HUES48 (cell line): ENCODE data around the gene FOXO3.
"Not testable (repeated sequence)": the region's sequence is repeated elsewhere in the genome, so short reads cannot be mapped to it uniquely, and the experiment has no call there.

ENCODE experiments used
- H3K27ac ChIP-seq: one replicate; pipeline ENCODE4 v1.7.0; 2013; ENCODE audit warnings: low read depth, low read length, inconsistent platforms
- H3K27me3 ChIP-seq: 2 replicates; pipeline ENCODE4 v1.6.1; 2013; ENCODE audit warnings: mild to moderate bottlenecking, low read length; ENCODE audit not compliant: control insufficient read depth, insufficient read depth
- H3K36me3 ChIP-seq: 2 replicates; pipeline ENCODE4 v1.6.1; 2013; ENCODE audit warnings: low read length; ENCODE audit not compliant: control insufficient read depth, insufficient read depth
- H3K4me1 ChIP-seq: 2 replicates; pipeline ENCODE4 v1.6.1; 2013; ENCODE audit warnings: mild to moderate bottlenecking, low read length; ENCODE audit not compliant: control insufficient read depth, insufficient read depth
- H3K4me3 ChIP-seq: 2 replicates; pipeline ENCODE4 v1.5.1; 2013; ENCODE audit warnings: mild to moderate bottlenecking, low read depth, low read length
- H3K9ac ChIP-seq: 2 replicates; pipeline ENCODE4 v1.6.1; 2013; ENCODE audit warnings: mild to moderate bottlenecking, low read depth, low read length, moderate library complexity
- H3K9me3 ChIP-seq: 2 replicates; pipeline ENCODE4 v1.6.1; 2013; ENCODE audit warnings: low read length; ENCODE audit not compliant: control insufficient read depth, insufficient read depth

Gene FOXO3

GRCh38 chr6:108675226-108676200 is 114.8 kb downstream of the FOXO3 start:
- Histone ChIP-seq H3K36me3 (no peaks in the 10 kb centered on the region), H3K27me3 (no peaks in the 10 kb centered on the region), H3K4me1 (peaks cover 22% of the 10 kb centered on the region), H3K9me3 (no peaks in the 10 kb centered on the region), H3K27ac (no peak overlapping the region), H3K9ac (no peak overlapping the region), H3K4me3 (no peak overlapping the region)

DNA sequence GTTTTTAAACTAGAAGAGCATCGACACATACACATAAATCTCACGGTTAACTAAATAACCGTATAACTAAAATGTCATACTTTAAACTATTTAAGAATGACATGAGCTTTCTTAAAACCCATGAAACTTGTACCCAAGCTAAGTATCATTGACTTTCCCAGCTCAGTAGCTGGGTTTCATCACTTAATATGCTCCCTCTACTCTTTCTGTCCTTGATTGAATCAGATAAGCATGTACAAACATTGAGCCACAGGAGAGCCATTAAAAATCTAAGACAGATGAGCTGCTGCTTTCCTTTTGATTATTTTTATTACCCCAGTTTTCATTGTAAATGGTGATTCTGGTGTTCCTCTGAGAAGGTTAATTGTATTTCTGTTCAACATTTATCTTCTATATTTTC is 115.8 kb downstream of the FOXO3 start:
- Histone ChIP-seq H3K27ac (no peak overlapping the region), H3K4me1 (peaks cover 12% of the 10 kb centered on the region), H3K4me3 (no peak overlapping the region), H3K36me3 (no peaks in the 10 kb centered on the region), H3K9ac (no peak overlapping the region), H3K9me3 (no peaks in the 10 kb centered on the region), H3K27me3 (no peaks in the 10 kb centered on the region)

- Histone ChIP-seq H3K27ac (no peak overlapping the region), H3K9me3 (no peaks in the 10 kb centered on the region), H3K9ac (no peak overlapping the region), H3K4me3 (no peak overlapping the region), H3K4me1 (peaks cover 4% of the 10 kb centered on the region; the same call in 1 of the 2 replicates), H3K36me3 (no peaks in the 10 kb centered on the region), H3K27me3 (no peaks in the 10 kb centered on the region)
These were observed 116.6 kb downstream of the FOXO3 start for GRCh38 chr6:108677357-108677756.

DNA sequence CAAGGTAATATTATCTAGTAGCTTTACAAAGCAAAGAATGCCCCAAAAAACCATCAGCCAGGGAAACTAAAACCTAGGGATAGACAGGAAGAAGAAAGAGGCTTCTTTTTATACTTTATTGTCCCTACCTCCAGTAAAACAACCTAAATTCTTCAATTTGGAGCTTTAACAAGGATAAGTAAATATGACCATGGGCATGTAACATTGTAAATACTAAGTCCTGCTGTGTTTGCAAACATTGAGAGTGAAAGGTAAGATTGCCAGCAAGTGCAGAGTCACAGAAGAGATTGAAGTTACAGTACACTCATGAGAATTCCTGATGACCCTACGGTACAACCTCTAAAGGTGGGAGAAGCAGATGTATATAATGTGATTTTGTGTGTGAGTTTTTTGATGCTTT is 117.2 kb downstream of the FOXO3 start:
- H3K27me3 ChIP-seq = no peaks in the 10 kb centered on the region
- no peaks in the 10 kb centered on the region for H3K9me3 ChIP-seq
- H3K27ac ChIP-seq = no peak overlapping the region
- no peak overlapping the region for H3K4me3 ChIP-seq
- no peak overlapping the region for H3K9ac ChIP-seq
- H3K36me3 ChIP-seq = no peaks in the 10 kb centered on the region
- no peaks in the 10 kb centered on the region for H3K4me1 ChIP-seq

DNA sequence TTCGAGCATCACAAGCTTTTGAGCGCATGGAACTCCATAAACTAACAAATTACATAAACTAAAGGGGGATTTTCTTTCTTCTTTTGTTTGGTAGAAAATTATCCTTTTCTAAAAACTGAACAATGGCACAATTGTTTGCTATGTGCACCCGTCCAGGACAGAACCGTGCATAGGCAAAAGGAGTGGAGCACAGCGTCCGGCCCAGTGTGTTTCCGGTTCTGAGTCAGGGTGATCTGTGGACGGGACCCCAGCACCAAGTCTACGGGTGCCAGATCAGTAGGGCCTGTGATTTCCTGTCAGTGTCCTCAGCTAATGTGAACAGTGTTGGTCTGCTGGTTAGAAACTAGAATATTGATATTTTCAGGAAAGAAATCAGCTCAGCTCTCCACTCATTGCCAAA is 119.6 kb downstream of the FOXO3 start:
- not testable (repeated sequence) for H3K27ac ChIP-seq

DNA sequence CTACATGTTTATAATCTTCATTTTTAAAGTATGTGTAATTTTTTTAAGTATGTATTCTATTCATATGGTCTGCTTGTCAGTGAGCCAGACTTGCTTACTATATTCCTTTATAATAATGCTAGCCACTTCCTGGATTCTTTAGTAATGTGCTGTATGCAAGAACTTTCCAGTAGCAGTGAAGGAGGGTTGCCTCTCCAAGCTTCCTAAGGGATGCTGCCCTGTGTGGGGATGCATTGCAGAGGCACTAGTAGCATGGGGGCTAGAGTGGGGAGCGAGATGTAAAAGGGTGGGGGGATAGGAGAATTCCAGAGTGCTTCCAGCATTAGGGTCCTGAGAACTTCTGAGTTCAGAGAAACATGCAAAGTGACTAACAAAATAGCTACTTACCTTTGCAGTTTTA is 121.0 kb downstream of the FOXO3 start:
- not testable (repeated sequence) for H3K9ac ChIP-seq, H3K4me1 ChIP-seq, H3K4me3 ChIP-seq, H3K36me3 ChIP-seq, H3K9me3 ChIP-seq, H3K27ac ChIP-seq, H3K27me3 ChIP-seq

More for the DNA sequence above, 119.6 kb downstream of the FOXO3 start:
- not testable (repeated sequence) for H3K9me3 ChIP-seq, H3K9ac ChIP-seq, H3K4me3 ChIP-seq, H3K36me3 ChIP-seq, H3K27me3 ChIP-seq, H3K4me1 ChIP-seq

DNA sequence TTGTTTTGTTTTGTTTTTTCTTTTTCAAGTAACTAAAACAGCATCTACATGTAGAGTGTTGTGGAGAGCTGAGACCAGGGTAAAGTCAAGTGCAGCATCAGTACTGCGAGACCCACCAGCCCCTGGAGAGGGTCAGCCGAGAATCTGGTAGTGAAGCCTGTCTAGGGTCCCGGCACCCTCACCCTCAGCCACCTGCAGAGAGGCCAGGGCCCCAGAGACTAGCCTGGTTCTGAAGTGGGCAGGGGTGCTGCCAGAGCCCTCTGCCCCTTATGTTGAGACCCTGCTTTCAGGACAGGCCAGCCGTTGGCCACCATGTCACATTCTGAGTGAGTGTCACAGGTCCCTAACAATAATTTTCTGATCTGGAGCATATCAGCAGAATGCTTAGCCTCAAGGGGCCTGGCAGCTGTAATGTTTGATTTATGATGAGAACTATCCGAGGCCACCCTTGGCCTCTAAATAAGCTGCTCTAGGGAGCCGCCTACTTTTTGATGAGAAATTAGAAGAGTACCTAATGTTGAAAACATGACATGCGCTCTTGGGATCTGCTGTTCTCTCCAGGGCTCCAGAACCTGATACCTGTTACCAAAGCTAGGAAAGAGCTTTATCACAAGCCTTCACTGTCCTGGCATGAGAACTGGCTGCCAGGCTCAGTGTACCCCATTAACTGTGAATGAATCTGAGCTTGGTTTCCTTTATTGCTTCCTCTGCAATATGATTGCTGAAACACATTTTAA is 121.8 kb downstream of the FOXO3 start:
- H3K27ac ChIP-seq, H3K4me1 ChIP-seq, H3K36me3 ChIP-seq, H3K9me3 ChIP-seq, H3K4me3 ChIP-seq, H3K27me3 ChIP-seq, H3K9ac ChIP-seq: not testable (repeated sequence)

GRCh38 chr6:108683976-108684375 is 123.3 kb downstream of the FOXO3 start:
- H3K9ac ChIP-seq, H3K27ac ChIP-seq, H3K4me3 ChIP-seq, H3K9me3 ChIP-seq, H3K27me3 ChIP-seq, H3K36me3 ChIP-seq, H3K4me1 ChIP-seq: not testable (repeated sequence)

DNA sequence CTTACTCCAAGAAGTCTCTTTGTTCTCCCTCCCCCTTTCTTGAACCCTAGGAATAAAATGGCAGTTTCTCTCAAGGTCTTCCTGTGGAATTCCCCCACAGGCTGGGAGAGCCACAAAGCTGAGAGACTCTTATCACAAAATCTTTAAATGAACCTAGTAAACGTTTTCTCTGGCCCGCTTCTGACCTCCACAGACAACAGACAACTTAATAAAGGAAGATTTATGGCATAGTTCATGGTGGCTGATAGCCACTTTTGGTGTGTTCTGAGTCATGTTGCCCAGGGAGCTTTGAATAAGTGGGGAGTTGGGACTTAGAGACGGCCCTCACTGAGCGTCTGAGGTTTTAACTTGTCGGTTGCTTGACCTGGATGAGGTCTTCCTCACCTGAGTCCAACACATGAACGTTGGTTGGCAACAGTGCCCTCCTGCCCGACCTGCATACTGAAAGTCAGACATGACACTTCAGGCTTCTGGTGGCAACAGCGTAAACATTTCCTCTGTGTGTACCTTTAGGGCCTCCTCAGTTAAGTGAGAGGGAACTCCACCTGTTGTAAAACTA is 124.1 kb downstream of the FOXO3 start:
- no peak overlapping the region for H3K4me3 ChIP-seq
- H3K4me1 ChIP-seq = no peaks in the 10 kb centered on the region
- no peaks in the 10 kb centered on the region for H3K36me3 ChIP-seq
- H3K27ac ChIP-seq = no peak overlapping the region
- no peaks in the 10 kb centered on the region for H3K27me3 ChIP-seq
- H3K9me3 ChIP-seq = no peaks in the 10 kb centered on the region
- no peak overlapping the region for H3K9ac ChIP-seq

DNA sequence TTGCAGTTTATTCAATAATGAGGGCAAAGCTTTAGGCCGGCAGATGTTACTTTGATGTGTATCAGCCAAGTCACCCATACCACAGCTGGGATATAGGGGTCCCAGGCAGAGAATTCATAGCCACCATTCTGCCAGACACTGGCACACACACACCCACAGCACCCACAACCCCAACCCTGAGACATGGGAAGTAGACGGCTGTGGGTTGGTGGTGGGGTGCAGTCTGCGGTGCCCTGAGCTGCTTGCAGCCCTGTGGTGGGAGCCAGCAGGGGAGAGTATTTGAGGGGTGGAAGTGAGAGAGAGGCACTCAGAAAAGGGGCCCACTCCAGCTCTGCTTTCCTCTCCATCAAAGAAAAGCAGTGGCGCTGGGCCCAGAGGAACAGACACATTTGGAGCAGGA is 125.3 kb downstream of the FOXO3 start:
- no peak overlapping the region for H3K9ac ChIP-seq
- H3K36me3 ChIP-seq = no peaks in the 10 kb centered on the region
- H3K9me3 ChIP-seq = no peaks in the 10 kb centered on the region
- H3K27ac ChIP-seq = no peak overlapping the region
- peaks cover 7% of the 10 kb centered on the region for H3K4me1 ChIP-seq
- no peak overlapping the region for H3K4me3 ChIP-seq
- H3K27me3 ChIP-seq = no peaks in the 10 kb centered on the region

- Histone ChIP-seq H3K9ac (no peak overlapping the region), H3K9me3 (no peaks in the 10 kb centered on the region)
These were observed 126.2 kb downstream of the FOXO3 start for GRCh38 chr6:108686896-108687295.

More at GRCh38 chr6:108686896-108687295, 126.2 kb downstream of the FOXO3 start:
- Histone ChIP-seq H3K36me3 (no peaks in the 10 kb centered on the region), H3K27ac (no peak overlapping the region), H3K27me3 (no peaks in the 10 kb centered on the region), H3K4me3 (no peak overlapping the region), H3K4me1 (peaks cover 7% of the 10 kb centered on the region)
